ENCODE results near the gene ASB17.
"Not testable (repeated sequence)": the region's sequence is repeated elsewhere in the genome, so short reads cannot be mapped to it uniquely, and the experiment has no call there.

The ASB17 gene

GRCh38 chr1:75969550-75969949 lies 37.3 kb upstream of the ASB17 start:
- Histone ChIP-seq H3K27ac (replicated peaks) (no peak overlapping the region), H3K27me3 (ENCODE audit: insufficient read depth, poor library complexity, severe bottlenecking) (no peaks in the 10 kb centered on the region), H3K4me3 (replicated peaks; ENCODE audit: insufficient read depth, low read length) (no peak overlapping the region)
- DNase-seq (ENCODE audit: low read depth in 1 of 2, low spot score in 1 of 2) = no peak
- TF ChIP-seq CTCF (IDR thresholded peaks at IDR 0.05; ENCODE audit: insufficient read depth, low read length) (no peak), REST (IDR thresholded peaks at IDR 0.05; ENCODE audit: insufficient replicate concordance, low read depth) (no peak), POLR2AphosphoS5 (IDR thresholded peaks at IDR 0.05; ENCODE audit: low read depth) (no peak), GABPA (IDR thresholded peaks at IDR 0.05; ENCODE audit: low read depth) (no peak), SPI1 (IDR thresholded peaks at IDR 0.05; ENCODE audit: borderline replicate concordance, low read depth) (no peak)

GRCh38 chr1:75967719-75968118 lies 35.5 kb upstream of the ASB17 start:
- Histone ChIP-seq H3K4me3 (replicated peaks; ENCODE audit: insufficient read depth, low read length) (no peak overlapping the region), H3K27me3 (ENCODE audit: insufficient read depth, poor library complexity, severe bottlenecking) (no peaks in the 10 kb centered on the region), H3K27ac (replicated peaks) (no peak overlapping the region)
- TF ChIP-seq SPI1 (IDR thresholded peaks at IDR 0.05; ENCODE audit: borderline replicate concordance, low read depth) (no peak), POLR2AphosphoS5 (IDR thresholded peaks at IDR 0.05; ENCODE audit: low read depth) (no peak), GABPA (IDR thresholded peaks at IDR 0.05; ENCODE audit: low read depth) (no peak), CTCF (IDR thresholded peaks at IDR 0.05; ENCODE audit: insufficient read depth, low read length) (no peak)
- no peak for DNase-seq (ENCODE audit: low read depth in 1 of 2, low spot score in 1 of 2)

- Histone ChIP-seq H3K27me3 (ENCODE audit: insufficient read depth, poor library complexity, severe bottlenecking) (no peaks in the 10 kb centered on the region), H3K4me3 (replicated peaks; ENCODE audit: insufficient read depth, low read length) (no peak overlapping the region), H3K27ac (replicated peaks) (no peak overlapping the region)
- DNase-seq (ENCODE audit: low read depth in 1 of 2, low spot score in 1 of 2) = no peak
- TF ChIP-seq SPI1 (IDR thresholded peaks at IDR 0.05; ENCODE audit: borderline replicate concordance, low read depth) = no peak
Measured at GRCh38 chr1:75964760-75965408, 32.7 kb upstream of the ASB17 start.

GRCh38 chr1:75964110-75964759 lies 32.0 kb upstream of the ASB17 start:
- H3K27me3 ChIP-seq (ENCODE audit: insufficient read depth, poor library complexity, severe bottlenecking); DNase-seq (ENCODE audit: low read depth in 1 of 2, low spot score in 1 of 2); H3K27ac ChIP-seq (replicated peaks); H3K4me3 ChIP-seq (replicated peaks; ENCODE audit: insufficient read depth, low read length): not testable (repeated sequence)

- no peak overlapping the region for H3K4me3 ChIP-seq (replicated peaks; ENCODE audit: insufficient read depth, low read length)
- no peak overlapping the region for H3K27ac ChIP-seq (replicated peaks)
- H3K27me3 ChIP-seq (ENCODE audit: insufficient read depth, poor library complexity, severe bottlenecking) = no peaks in the 10 kb centered on the region
- TF ChIP-seq REST (IDR thresholded peaks at IDR 0.05; ENCODE audit: insufficient replicate concordance, low read depth) = no peak
- TF ChIP-seq GABPA (IDR thresholded peaks at IDR 0.05; ENCODE audit: low read depth) = no peak
- TF ChIP-seq CTCF (IDR thresholded peaks at IDR 0.05; ENCODE audit: insufficient read depth, low read length) = no peak
- no peak for TF ChIP-seq SPI1 (IDR thresholded peaks at IDR 0.05; ENCODE audit: borderline replicate concordance, low read depth)
- no peak for TF ChIP-seq POLR2AphosphoS5 (IDR thresholded peaks at IDR 0.05; ENCODE audit: low read depth)
- DNase-seq (ENCODE audit: low read depth in 1 of 2, low spot score in 1 of 2) = peak in 1 of 2 experiments; percentile 7
Measured at GRCh38 chr1:75954586-75954985, 22.4 kb upstream of the ASB17 start.
